Measurements from ENCODE around the gene ADAMTS12. TPM values are rescaled to one million over a fixed set of nuclear protein-coding genes. Genes with fewer than 3 reads are reported as not detected.

ADAMTS12 gene
- total and polyA plus RNA-seq, 10 of the 15 experiments (the other 5 are each of a cell fraction or from before 2014, with no cell fraction given) = 0.11 to 35.8 (median 20.7) TPM

- Histone ChIP-seq H3K4me1 (ENCODE audit: control insufficient read depth, insufficient read depth, low read length) (no peaks in the 10 kb centered on the region; the same call in 1 of the 2 replicates), H3K27me3 (replicated peaks in 1 of 2; ENCODE audit: control insufficient read depth in 2 of 2, insufficient read depth in 2 of 2, low read length in 1 of 2) (no peaks in the 10 kb centered on the region), H3K79me2 (ENCODE audit: control insufficient read depth, insufficient read depth, low read length) (peaks cover 15% of the 10 kb centered on the region), H3K4me2 (ENCODE audit: control insufficient read depth, insufficient read depth) (no peak overlapping the region), H4K20me1 (ENCODE audit: control insufficient read depth, insufficient read depth) (no peaks in the 10 kb centered on the region), H2AFZ (ENCODE audit: control insufficient read depth, low read depth, low read length) (no peak overlapping the region), H3K4me3 (no peak overlapping the region), H3K9me3 (replicated peaks; ENCODE audit: control insufficient read depth, insufficient read depth, low read length) (no peaks in the 10 kb centered on the region), H3K9ac (ENCODE audit: control insufficient read depth, insufficient read depth, low read length) (no peak overlapping the region), H3K27ac (ENCODE audit: control insufficient read depth, insufficient read depth) (no peak overlapping the region), H3K36me3 (ENCODE audit: control insufficient read depth in 2 of 2, insufficient read depth in 2 of 2, low read length in 1 of 2) (no peaks in the 10 kb centered on the region)
- in situ Hi-C loops (cut with MboI) = no loop called here
- no peak for ATAC-seq
- DNase-seq (ENCODE audit: low read depth, low spot score) = no peak
- TF ChIP-seq BRCA1 (IDR thresholded peaks at IDR 0.05; ENCODE audit: low read depth, low read length) (no peak), RFX5 (IDR thresholded peaks at IDR 0.05; ENCODE audit: low read depth, low read length) (no peak), BACH1 (IDR thresholded peaks at IDR 0.05; ENCODE audit: borderline replicate concordance) (no peak), FOXK2 (IDR thresholded peaks at IDR 0.05) (no peak), PAX8 (IDR thresholded peaks at IDR 0.05) (no peak), ZBTB11 (CRISPR knock-in tag; IDR thresholded peaks at IDR 0.05) (no peak), TARDBP (IDR thresholded peaks at IDR 0.05; ENCODE audit: borderline replicate concordance) (no peak), SMAD1 (IDR thresholded peaks at IDR 0.05; ENCODE audit: low read depth, partially characterized antibody) (no peak), ZNF24 (IDR thresholded peaks at IDR 0.05) (no peak), SREBF1 (IDR thresholded peaks at IDR 0.05; ENCODE audit: low read length) (no peak), MAX (IDR thresholded peaks at IDR 0.05; ENCODE audit: low read depth, low read length) (no peak), HCFC1 (IDR thresholded peaks at IDR 0.05; ENCODE audit: low read length) (no peak), PML (IDR thresholded peaks at IDR 0.05; ENCODE audit: low read length) (no peak), SMAD5 (IDR thresholded peaks at IDR 0.05; ENCODE audit: low read depth) (no peak), RBBP5 (conservative IDR thresholded peaks at IDR 0.05) (no peak), ASH2L (IDR thresholded peaks at IDR 0.05; ENCODE audit: borderline replicate concordance, low read depth) (no peak)
- ChIA-PET CTCF (interaction anchor here (1.1 to 2.3 kb wide), 2 partner anchors 9 to 15 kb away, joined by 3 to 10 read pairs; no protein-coding TSS in a partner anchor), SMC1A (ENCODE audit: uncharacterized antibody, unreplicated experiment) (interaction anchor here (2.4 kb wide), 1 partner anchor 11 kb away, joined by 7 read pairs; no protein-coding TSS in a partner anchor), POLR2A (no interaction called here), RAD21 (ENCODE audit: unreplicated experiment) (interaction anchor here (1.6 kb wide), 1 partner anchor 49 kb away, joined by 5 read pairs; no protein-coding TSS in a partner anchor)
- BruUV-seq (replicated peaks) = no TSS peak
- intact Hi-C loops (cut with micrococcal nuclease; ENCODE audit: unreplicated experiment) = no loop called here
- FAIRE-seq = no peak
- WGBS (ENCODE audit: insufficient coverage, insufficient replicate concordance, low lambda C conversion rate, missing lambda C conversion rate) = 67% methylated on average over 3 of the region's 3 CpGs
Observed at GRCh38 chr5:33885679-33886078, 6.1 kb downstream of the ADAMTS12 start.
